Liver (tissue), 9 donors: ENCODE measurements around the gene PHF20. TPM values are rescaled to one million over a fixed set of nuclear protein-coding genes. Genes with fewer than 3 reads are reported as not detected.

Source experiments
- DNase-seq: peaks from one replicate; pipeline ENCODE4 v3.0.0-alpha.2; 2017; ENCODE audit warnings: low spot score
- H3K27ac ChIP-seq, 2 donors: one replicate each; pipeline ENCODE4 v1.7.0; 2013; ENCODE audit warnings: inconsistent platforms in 2 of 2, low read length in 2 of 2, control low read depth in 1 of 2, low read depth in 1 of 2, mild to moderate bottlenecking in 1 of 2
- H3K27me3 ChIP-seq, 4 donors: one replicate each; pipeline versions ENCODE4 v1.6.1 to v1.7.0; 2013; ENCODE audit warnings: low read length in 3 of 4, inconsistent platforms in 1 of 4, mild to moderate bottlenecking in 1 of 4, moderate library complexity in 1 of 4; ENCODE audit not compliant: control insufficient read depth in 4 of 4, insufficient read depth in 4 of 4
- H3K36me3 ChIP-seq, 4 donors: one replicate each; pipeline versions ENCODE4 v1.6.1 to v1.7.0; 2013; ENCODE audit warnings: low read length in 3 of 4, mild to moderate bottlenecking in 3 of 4, low read depth in 1 of 4, moderate library complexity in 1 of 4; ENCODE audit not compliant: control insufficient read depth in 4 of 4, insufficient read depth in 3 of 4
- H3K4me1 ChIP-seq, 4 donors: one replicate each; pipeline versions ENCODE4 v1.6.1 to v1.7.0; 2013; ENCODE audit warnings: low read length in 3 of 4, mild to moderate bottlenecking in 3 of 4, moderate library complexity in 1 of 4; ENCODE audit not compliant: control insufficient read depth in 4 of 4, insufficient read depth in 4 of 4
- H3K4me3 ChIP-seq, 3 donors: one replicate each; pipeline versions ENCODE4 v1.6.1 to v1.7.0; 2013; ENCODE audit warnings: low read length in 3 of 3, control low read depth in 1 of 3, low read depth in 1 of 3, mild to moderate bottlenecking in 1 of 3
- H3K9ac ChIP-seq, 2 donors: one replicate each; pipeline ENCODE4 v1.7.0; 2013; ENCODE audit warnings: low read length in 2 of 2, mild to moderate bottlenecking in 2 of 2, moderate library complexity in 2 of 2, control low read depth in 1 of 2, low read depth in 1 of 2
- H3K9me3 ChIP-seq, 4 donors: one replicate each; pipeline versions ENCODE4 v1.6.1 to v1.7.0; 2013; ENCODE audit warnings: low read length in 3 of 4; ENCODE audit not compliant: control insufficient read depth in 4 of 4
- CTCF ChIP-seq: fragments of 150-350 bp; IDR thresholded peaks from 2 replicates; pipeline ENCODE4 v1.5.1; 2017; ENCODE audit warnings: improper control_type of control experiment, low read depth, low read length; ENCODE audit not compliant: missing input control
- EGR1 ChIP-seq, 2 donors: IDR thresholded peaks; 2 replicates each; pipeline ENCODE4 v1.6.1; 2016 to 2018; ENCODE audit warnings: antibody characterized with exemption in 2 of 2, low read depth in 2 of 2
- FOXA1 ChIP-seq: IDR thresholded peaks from 2 replicates; pipeline ENCODE4 v1.6.1; 2016; ENCODE audit warnings: antibody characterized with exemption
- FOXA2 ChIP-seq: IDR thresholded peaks from 2 replicates; pipeline ENCODE4 v1.6.1; 2016; ENCODE audit warnings: antibody characterized with exemption
- GABPA ChIP-seq, 2 donors: IDR thresholded peaks in 1 of 2; conservative IDR thresholded peaks in 1 of 2; 2 replicates each; pipeline ENCODE4 v1.6.1; 2016; ENCODE audit warnings: antibody characterized with exemption in 2 of 2, mild to moderate bottlenecking in 1 of 2, moderate library complexity in 1 of 2
- HNF4A ChIP-seq, 2 donors: conservative IDR thresholded peaks; 2 replicates each; pipeline ENCODE4 v1.6.1; 2016; ENCODE audit warnings: antibody characterized with exemption in 2 of 2, mild to moderate bottlenecking in 2 of 2
- HNF4G ChIP-seq: IDR thresholded peaks from 2 replicates; pipeline ENCODE4 v1.6.1; 2016; ENCODE audit warnings: antibody characterized with exemption
- JUND ChIP-seq, 2 donors: IDR thresholded peaks; 2 replicates each; pipeline ENCODE4 v1.6.1; 2016; ENCODE audit warnings: antibody characterized with exemption in 2 of 2
- MAX ChIP-seq: IDR thresholded peaks from 2 replicates; pipeline ENCODE4 v1.6.1; 2016; ENCODE audit warnings: antibody characterized with exemption
- NR2F2 ChIP-seq: IDR thresholded peaks from 2 replicates; pipeline ENCODE4 v1.6.1; 2016; ENCODE audit warnings: antibody characterized with exemption
- RAD21 ChIP-seq, 2 donors: IDR thresholded peaks; 2 replicates each; pipeline ENCODE4 v1.6.1; 2016; ENCODE audit warnings: antibody characterized with exemption in 2 of 2, mild to moderate bottlenecking in 2 of 2
- RXRA ChIP-seq, 2 donors: IDR thresholded peaks; 2 replicates each; pipeline ENCODE4 v1.6.1; 2017 to 2018; ENCODE audit warnings: antibody characterized with exemption in 2 of 2, mild to moderate bottlenecking in 1 of 2
- SP1 ChIP-seq: IDR thresholded peaks from 2 replicates; pipeline ENCODE4 v1.6.1; 2018; ENCODE audit warnings: antibody characterized with exemption, mild to moderate bottlenecking
- TAF1 ChIP-seq: conservative IDR thresholded peaks from 2 replicates; pipeline ENCODE4 v1.6.1; 2016; ENCODE audit warnings: antibody characterized with exemption, mild to moderate bottlenecking
- YY1 ChIP-seq: IDR thresholded peaks from 2 replicates; pipeline ENCODE4 v1.6.1; 2016; ENCODE audit warnings: antibody characterized with exemption, mild to moderate bottlenecking
- ZBTB33 ChIP-seq: IDR thresholded peaks from 2 replicates; pipeline ENCODE4 v1.6.1; 2016; ENCODE audit warnings: antibody characterized with exemption
- WGBS: extraction: QIAGEN DNeasy Blood & Tissue Kit; methylation state at CpG from one replicate; pipeline ENCODE4 v1.1.7; 2013; 5-methylcytosine and 5-hydroxymethylcytosine counted together
- polyA plus RNA-seq, 2 donors: library from polyadenylated mRNA; stranded (reverse) in 1 of 2; unstranded in 1 of 2; fragments of 200-250 nt in 1 of 2; fragments of >200 nt in 1 of 2; fragmentation: Nextera tagmentation in 1 of 2; extraction: Ambion mirVana in 1 of 2; gene quantifications; one replicate each; pipeline versions ENCODE4 v1.2.1 to v1.2.3, GENCODE V29; 2013 to 2015
- total RNA-seq, 2 donors: library from RNA; depleted of rRNA; stranded (reverse); fragments of >200 nt; gene quantifications; one replicate each; pipeline ENCODE4 v1.2.3, GENCODE V29; 2014
- TF ChIP-seq, protein P1 (sequence below): IDR thresholded peaks from 2 replicates; pipeline ENCODE4 v1.6.1; 2016; ENCODE audit warnings: antibody characterized with exemption, mild to moderate bottlenecking
- TF ChIP-seq, protein P2 (sequence below): IDR thresholded peaks from 2 replicates; pipeline ENCODE4 v1.6.1; 2016; ENCODE audit warnings: antibody characterized with exemption
- donor health status: healthy.
- donor health status: healthy.
- donor health status: healthy.
- donor health status: healthy.
- donor health status: healthy.

PHF20 gene
- total and polyA plus RNA-seq, 4 donors = 5.1 to 11.7 (median 10.3) TPM

GRCh38 chr20:35767683-35768481 lies 3.9 kb upstream of the PHF20 start:
- Histone ChIP-seq H3K9me3 (no peaks in the 10 kb centered on the region), H3K27me3 (no peaks in the 10 kb centered on the region), H3K4me3 (no peak overlapping the region), H3K9ac (peak overlapping the region in 1 of 2 donors; percentile 86), H3K36me3 (no peaks in the 10 kb centered on the region), H3K4me1 (peaks cover 0 to 13% (median 4%) of the 10 kb centered on the region in 4 donors), H3K27ac (peak overlapping the region; percentile 65 to 87)
- 67% methylated on average over 12 of the region's 12 CpGs for WGBS
- no peak for DNase-seq
- no peak for TF ChIP-seq HNF4A (conservative IDR thresholded peaks at IDR 0.05)
- no peak for TF ChIP-seq EGR1 (IDR thresholded peaks at IDR 0.05; ENCODE audit: low read depth in 2 of 2)
- no peak for TF ChIP-seq JUND (IDR thresholded peaks at IDR 0.05)
- TF ChIP-seq, protein P1, sequence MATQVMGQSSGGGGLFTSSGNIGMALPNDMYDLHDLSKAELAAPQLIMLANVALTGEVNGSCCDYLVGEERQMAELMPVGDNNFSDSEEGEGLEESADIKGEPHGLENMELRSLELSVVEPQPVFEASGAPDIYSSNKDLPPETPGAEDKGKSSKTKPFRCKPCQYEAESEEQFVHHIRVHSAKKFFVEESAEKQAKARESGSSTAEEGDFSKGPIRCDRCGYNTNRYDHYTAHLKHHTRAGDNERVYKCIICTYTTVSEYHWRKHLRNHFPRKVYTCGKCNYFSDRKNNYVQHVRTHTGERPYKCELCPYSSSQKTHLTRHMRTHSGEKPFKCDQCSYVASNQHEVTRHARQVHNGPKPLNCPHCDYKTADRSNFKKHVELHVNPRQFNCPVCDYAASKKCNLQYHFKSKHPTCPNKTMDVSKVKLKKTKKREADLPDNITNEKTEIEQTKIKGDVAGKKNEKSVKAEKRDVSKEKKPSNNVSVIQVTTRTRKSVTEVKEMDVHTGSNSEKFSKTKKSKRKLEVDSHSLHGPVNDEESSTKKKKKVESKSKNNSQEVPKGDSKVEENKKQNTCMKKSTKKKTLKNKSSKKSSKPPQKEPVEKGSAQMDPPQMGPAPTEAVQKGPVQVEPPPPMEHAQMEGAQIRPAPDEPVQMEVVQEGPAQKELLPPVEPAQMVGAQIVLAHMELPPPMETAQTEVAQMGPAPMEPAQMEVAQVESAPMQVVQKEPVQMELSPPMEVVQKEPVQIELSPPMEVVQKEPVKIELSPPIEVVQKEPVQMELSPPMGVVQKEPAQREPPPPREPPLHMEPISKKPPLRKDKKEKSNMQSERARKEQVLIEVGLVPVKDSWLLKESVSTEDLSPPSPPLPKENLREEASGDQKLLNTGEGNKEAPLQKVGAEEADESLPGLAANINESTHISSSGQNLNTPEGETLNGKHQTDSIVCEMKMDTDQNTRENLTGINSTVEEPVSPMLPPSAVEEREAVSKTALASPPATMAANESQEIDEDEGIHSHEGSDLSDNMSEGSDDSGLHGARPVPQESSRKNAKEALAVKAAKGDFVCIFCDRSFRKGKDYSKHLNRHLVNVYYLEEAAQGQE = no peak
- no peak for TF ChIP-seq ZBTB33
- TF ChIP-seq GABPA (IDR thresholded peaks at IDR 0.05 in 1 of 2, conservative IDR thresholded peaks at IDR 0.05 in 1 of 2) = no peak
- TF ChIP-seq SP1 = peak; percentile 64
- no peak for TF ChIP-seq FOXA2
- TF ChIP-seq FOXA1 = no peak
- TF ChIP-seq RAD21 (IDR thresholded peaks at IDR 0.05) = no peak
- TF ChIP-seq TAF1 = peak; percentile 57
- TF ChIP-seq YY1 = peak; percentile 31
- TF ChIP-seq, protein P2, sequence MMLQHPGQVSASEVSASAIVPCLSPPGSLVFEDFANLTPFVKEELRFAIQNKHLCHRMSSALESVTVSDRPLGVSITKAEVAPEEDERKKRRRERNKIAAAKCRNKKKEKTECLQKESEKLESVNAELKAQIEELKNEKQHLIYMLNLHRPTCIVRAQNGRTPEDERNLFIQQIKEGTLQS = no peak
- no peak for TF ChIP-seq HNF4G
- TF ChIP-seq CTCF = no peak
- peak; percentile 18 to 29 for TF ChIP-seq RXRA (IDR thresholded peaks at IDR 0.05)
- peak; percentile 27 for TF ChIP-seq MAX
- peak; percentile 84 for TF ChIP-seq NR2F2
